ENCODE results near the gene CRIM1. TPM values are rescaled to one million over a fixed set of nuclear protein-coding genes. Genes with fewer than 3 reads are reported as not detected.

Gene CRIM1
- total RNA-seq, 1 experiment from 2014 or later, result 133 TPM

DNA sequence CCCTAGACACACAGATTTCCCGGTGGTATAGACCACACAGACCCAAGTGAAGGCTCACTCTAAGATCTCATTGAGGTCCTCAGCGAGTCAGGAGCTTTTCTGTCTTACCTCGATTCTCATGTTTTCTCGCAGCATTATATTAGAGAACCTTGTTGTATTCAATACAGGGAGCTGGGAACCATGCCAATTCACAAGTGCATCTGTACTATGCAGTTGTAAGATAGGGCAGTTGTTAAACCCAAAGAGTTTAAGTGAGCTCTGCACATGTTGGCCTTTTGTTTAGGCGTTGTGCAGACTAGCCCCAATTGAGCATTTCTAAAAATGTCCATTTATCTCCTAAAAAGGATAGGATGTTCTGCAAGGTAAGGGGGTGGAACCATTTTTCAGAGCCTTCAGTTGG lies 182.8 kb downstream of the CRIM1 start:
- no TSS peak for BruUV-seq (replicated peaks)
- no peaks in the 10 kb centered on the region for H3K4me1 ChIP-seq (replicated peaks; ENCODE audit: insufficient read depth)
- H3K4me2 ChIP-seq, result no peak overlapping the region
- TF ChIP-seq, protein P1, sequence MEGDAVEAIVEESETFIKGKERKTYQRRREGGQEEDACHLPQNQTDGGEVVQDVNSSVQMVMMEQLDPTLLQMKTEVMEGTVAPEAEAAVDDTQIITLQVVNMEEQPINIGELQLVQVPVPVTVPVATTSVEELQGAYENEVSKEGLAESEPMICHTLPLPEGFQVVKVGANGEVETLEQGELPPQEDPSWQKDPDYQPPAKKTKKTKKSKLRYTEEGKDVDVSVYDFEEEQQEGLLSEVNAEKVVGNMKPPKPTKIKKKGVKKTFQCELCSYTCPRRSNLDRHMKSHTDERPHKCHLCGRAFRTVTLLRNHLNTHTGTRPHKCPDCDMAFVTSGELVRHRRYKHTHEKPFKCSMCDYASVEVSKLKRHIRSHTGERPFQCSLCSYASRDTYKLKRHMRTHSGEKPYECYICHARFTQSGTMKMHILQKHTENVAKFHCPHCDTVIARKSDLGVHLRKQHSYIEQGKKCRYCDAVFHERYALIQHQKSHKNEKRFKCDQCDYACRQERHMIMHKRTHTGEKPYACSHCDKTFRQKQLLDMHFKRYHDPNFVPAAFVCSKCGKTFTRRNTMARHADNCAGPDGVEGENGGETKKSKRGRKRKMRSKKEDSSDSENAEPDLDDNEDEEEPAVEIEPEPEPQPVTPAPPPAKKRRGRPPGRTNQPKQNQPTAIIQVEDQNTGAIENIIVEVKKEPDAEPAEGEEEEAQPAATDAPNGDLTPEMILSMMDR (conservative IDR thresholded peaks at IDR 0.05), result no peak
- TF ChIP-seq EZH2 (IDR thresholded peaks at IDR 0.05; ENCODE audit: low read depth), result no peak
- no peaks in the 10 kb centered on the region for H3K79me2 ChIP-seq (ENCODE audit: low read depth)
- H4K20me1 ChIP-seq (ENCODE audit: insufficient read depth), result no peaks in the 10 kb centered on the region
- H2AFZ ChIP-seq, result no peak overlapping the region
- CTCF ChIA-PET, result no interaction called here
- intact Hi-C loops (cut with micrococcal nuclease; ENCODE audit: unreplicated experiment), result no loop called here
- DNase-seq, result no peak
- H3F3A ChIP-seq (ENCODE audit: insufficient read depth, low read depth), result no peaks in the 10 kb centered on the region; the same call in 1 of the 2 replicates
- H3K9me3 ChIP-seq (ENCODE audit: insufficient read depth, low read depth), result no peaks in the 10 kb centered on the region
- H3K36me3 ChIP-seq (ENCODE audit: low read depth), result 0 out of 2 replicates have a peak, but pooled peaks cover 21% of the 10 kb centered on the region
- H3K4me3 ChIP-seq, result no peak overlapping the region
- H3K9me2 ChIP-seq (ENCODE audit: insufficient read depth), result no peaks in the 10 kb centered on the region
- POLR2A ChIA-PET (ENCODE audit: unreplicated experiment), result interaction anchor here (0.7 kb wide), 1 partner anchor 785 kb away, joined by 3 read pairs; no protein-coding TSS in a partner anchor
- H3K27me3 ChIP-seq (ENCODE audit: insufficient read depth, low read depth), result no peaks in the 10 kb centered on the region
- no peak overlapping the region for H3K27ac ChIP-seq

DNA sequence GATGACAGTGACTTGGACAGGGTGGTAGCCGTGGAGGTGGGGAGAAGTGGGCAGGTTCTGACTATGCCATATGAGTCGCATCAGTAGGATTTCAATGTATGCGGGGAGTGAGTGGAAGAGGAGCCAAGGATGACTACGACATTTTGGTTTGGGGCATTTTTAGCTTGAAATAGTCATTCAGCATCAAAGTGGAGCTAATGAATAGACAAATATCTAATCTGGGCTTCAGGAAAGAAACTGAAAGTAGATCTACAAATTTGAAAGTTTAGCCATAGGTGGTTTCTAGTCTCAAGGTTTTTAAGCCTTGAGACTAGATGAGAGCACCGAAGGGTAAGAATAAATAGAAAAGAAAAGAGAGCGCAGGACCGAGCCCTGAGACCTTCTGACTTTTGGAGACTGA lies 184.1 kb downstream of the CRIM1 start:
- Histone ChIP-seq H3K27me3 (ENCODE audit: insufficient read depth, low read depth) (no peaks in the 10 kb centered on the region), H3F3A (ENCODE audit: insufficient read depth, low read depth) (no peaks in the 10 kb centered on the region; the same call in 1 of the 2 replicates), H2AFZ (no peak overlapping the region), H3K27ac (no peak overlapping the region), H3K9me3 (ENCODE audit: insufficient read depth, low read depth) (no peaks in the 10 kb centered on the region), H3K36me3 (ENCODE audit: low read depth) (peaks cover 21% of the 10 kb centered on the region; the same call in 1 of the 2 replicates), H3K4me3 (no peak overlapping the region), H3K4me2 (no peak overlapping the region), H3K9me2 (ENCODE audit: insufficient read depth) (no peaks in the 10 kb centered on the region), H4K20me1 (ENCODE audit: insufficient read depth) (no peaks in the 10 kb centered on the region), H3K79me2 (ENCODE audit: low read depth) (no peaks in the 10 kb centered on the region), H3K4me1 (replicated peaks; ENCODE audit: insufficient read depth) (no peaks in the 10 kb centered on the region)
- no peak for TF ChIP-seq EZH2 (IDR thresholded peaks at IDR 0.05; ENCODE audit: low read depth)
- TF ChIP-seq, protein P1 (conservative IDR thresholded peaks at IDR 0.05), result no peak
- ChIA-PET POLR2A (ENCODE audit: unreplicated experiment) (no interaction called here), CTCF (no interaction called here)
- no peak for DNase-seq
- no TSS peak for BruUV-seq (replicated peaks)
- intact Hi-C loops (cut with micrococcal nuclease; ENCODE audit: unreplicated experiment), result loop anchor here (10.0 kb wide), 1 partner anchor 245 kb away; no protein-coding TSS in a partner anchor

DNA sequence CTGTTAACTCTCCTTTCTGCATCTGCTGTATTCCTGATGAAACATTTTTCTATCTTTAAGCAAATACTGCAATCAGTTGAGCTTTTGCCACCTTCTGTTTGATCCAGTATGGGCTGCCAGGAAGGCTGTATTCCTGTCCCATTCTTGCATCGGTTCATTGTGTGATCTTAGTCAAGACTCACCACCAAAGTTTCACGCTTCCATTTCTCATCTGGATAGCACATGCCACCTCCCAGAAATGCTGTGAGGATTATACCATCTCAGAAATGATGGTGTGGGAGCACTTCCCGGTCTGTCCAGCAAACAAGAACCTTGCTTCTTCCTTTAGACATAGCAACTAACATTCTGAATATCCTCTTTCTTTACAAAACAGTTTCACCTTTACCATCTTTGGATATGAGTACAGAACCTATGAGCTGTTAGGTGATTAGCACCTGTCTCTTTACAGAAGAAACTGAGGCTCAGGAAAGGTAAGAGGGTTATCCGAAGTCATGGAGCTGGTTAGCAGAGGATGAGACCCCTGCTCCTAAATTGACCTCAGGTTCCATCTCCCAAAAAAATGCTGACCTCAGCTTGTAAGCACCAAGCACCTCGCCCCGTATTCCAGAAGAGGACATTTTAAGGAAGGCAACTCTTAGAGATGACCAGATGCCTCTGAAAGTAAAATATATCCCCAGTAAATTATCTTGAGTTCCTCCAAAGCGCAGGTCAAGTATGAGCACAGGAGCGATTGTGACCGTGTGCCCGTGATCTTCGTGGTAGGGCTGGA lies 185.6 kb downstream of the CRIM1 start:
- Histone ChIP-seq H3K4me1 (replicated peaks; ENCODE audit: insufficient read depth) (no peaks in the 10 kb centered on the region), H3K36me3 (ENCODE audit: low read depth) (peaks cover 34% of the 10 kb centered on the region; the same call in 1 of the 2 replicates), H2AFZ (no peak overlapping the region), H3K4me2 (no peak overlapping the region), H3K9me2 (ENCODE audit: insufficient read depth) (no peaks in the 10 kb centered on the region), H3K9me3 (ENCODE audit: insufficient read depth, low read depth) (no peaks in the 10 kb centered on the region), H3K79me2 (ENCODE audit: low read depth) (no peaks in the 10 kb centered on the region), H3F3A (ENCODE audit: insufficient read depth, low read depth) (peaks cover 4% of the 10 kb centered on the region; the same call in 1 of the 2 replicates), H4K20me1 (ENCODE audit: insufficient read depth) (no peaks in the 10 kb centered on the region), H3K27me3 (ENCODE audit: insufficient read depth, low read depth) (no peaks in the 10 kb centered on the region), H3K27ac (no peak overlapping the region), H3K4me3 (no peak overlapping the region)
- intact Hi-C loops (cut with micrococcal nuclease; ENCODE audit: unreplicated experiment), result loop anchor here (10.0 kb wide), 1 partner anchor 244 kb away; no protein-coding TSS in a partner anchor
- no TSS peak for BruUV-seq (replicated peaks)
- TF ChIP-seq, protein P1 (conservative IDR thresholded peaks at IDR 0.05), result no peak
- TF ChIP-seq EZH2 (IDR thresholded peaks at IDR 0.05; ENCODE audit: low read depth), result no peak
- ChIA-PET CTCF (no interaction called here), POLR2A (ENCODE audit: unreplicated experiment) (no interaction called here)
- no peak for DNase-seq

Measured in PC-9 (cell line).